Lower lobe of right lung (tissue), 2 donors: ENCODE measurements around the gene DNAAF9. TPM values are rescaled to one million over a fixed set of nuclear protein-coding genes. Genes with fewer than 3 reads are reported as not detected.

Experiments
- ATAC-seq, 2 donors: fragments of 200-7000 bp; cut with Tn5 transposase; one replicate each; pipeline ENCODE4 v1.9.1; 2020 to 2022; ENCODE audit warnings: mild to moderate bottlenecking in 2 of 2, moderate library complexity in 2 of 2
- DNase-seq: peaks from one replicate; pipeline ENCODE4 v3.0.0-alpha.2; 2020
- H3K27ac ChIP-seq: fragments of 200-600 bp; one replicate; pipeline ENCODE4 v1.8.0; 2022
- H3K27me3 ChIP-seq: fragments of 200-600 bp; one replicate; pipeline ENCODE4 v1.8.0; 2022; ENCODE audit warnings: low read depth
- H3K36me3 ChIP-seq: fragments of 200-600 bp; one replicate; pipeline ENCODE4 v1.8.0; 2022; ENCODE audit warnings: mild to moderate bottlenecking
- H3K4me1 ChIP-seq: fragments of 200-600 bp; one replicate; pipeline ENCODE4 v1.8.0; 2022
- H3K4me3 ChIP-seq: fragments of 200-600 bp; one replicate; pipeline ENCODE4 v1.8.0; 2022; ENCODE audit warnings: mild to moderate bottlenecking
- H3K9me3 ChIP-seq: fragments of 200-600 bp; one replicate; pipeline ENCODE4 v1.8.0; 2022
- intact Hi-C: fragments of 100-400 bp; cut with DNase I; formaldehyde crosslinking; loops from one replicate; pipeline ENCODE4 v1.11.0; 2022
- long read RNA-seq: library from polyadenylated mRNA; unstranded; transcript quantifications from one replicate; pipeline ENCODE4 v2.0.0, GENCODE V29; 2021
- total RNA-seq: library from RNA; stranded (reverse); fragmentation: NEBNext Ultra II Directional; extraction: Animal tissue kit (Norgen Biotek cat#: 25700); gene quantifications from one replicate; pipeline ENCODE4 v1.2.1, GENCODE V29; 2021
- TF ChIP-seq, protein P1 (sequence below): fragments of 200-600 bp; IDR thresholded peaks from one replicate; pipeline ENCODE4 v1.8.0; 2022; ENCODE audit warnings: antibody characterized with exemption, mild to moderate bottlenecking
- donor health status: DM: no; HTN: yes; CAD: no; lungs with severe emphysema.

The DNAAF9 gene
- 24.0 TPM for total RNA-seq
- long read RNA-seq, full-length matches to known transcripts, result 2 of 34 reads
- long read RNA-seq, partial matches to known transcripts, result 16 of 34 reads
- long read RNA-seq, other reads (novel, unspliced or antisense), result 16 of 34 reads

DNA sequence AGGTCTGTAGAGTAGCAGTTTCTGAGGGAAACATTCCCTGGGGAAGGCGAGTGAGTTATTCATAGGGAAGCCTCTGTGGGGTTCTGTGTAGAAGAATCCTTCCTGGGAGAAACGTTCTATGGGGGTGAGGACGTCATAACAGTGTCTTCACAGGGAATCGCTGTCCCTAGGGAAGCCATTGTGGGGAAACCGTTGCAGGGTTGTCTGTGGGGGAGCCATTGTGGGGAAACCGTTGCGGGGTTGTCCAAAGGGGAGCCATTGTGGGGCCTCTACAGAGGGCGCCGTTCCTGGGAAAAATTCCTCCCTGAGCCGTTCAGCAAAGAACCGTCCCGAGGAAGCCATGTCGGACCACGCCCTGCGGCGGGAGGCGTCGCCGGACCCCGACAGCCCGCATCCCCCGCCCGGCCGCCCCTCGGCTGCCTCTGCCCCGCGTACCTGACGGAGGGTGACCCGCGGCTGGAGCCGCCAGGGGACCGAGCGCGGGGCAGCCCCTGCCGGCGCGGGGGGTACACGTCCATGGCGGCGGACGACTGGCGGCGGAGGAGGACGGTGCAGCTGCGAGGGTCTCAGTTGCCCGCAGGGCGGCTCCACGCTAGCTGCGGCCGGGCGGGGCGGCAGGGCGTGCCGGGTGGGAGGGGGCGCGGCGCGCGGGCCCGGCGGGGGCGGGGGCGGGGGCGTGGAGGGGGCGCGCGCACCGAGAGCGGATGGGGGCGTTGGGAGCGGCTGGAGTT is at the start of gene DNAAF9:
DNAAF9 (minus strand) TSS at position 630 of the 731 bp plus-strand sequence; CDS start at position 518, 112 bp downstream.
- ATAC-seq, result peak; percentile 71 to 81
- TF ChIP-seq, protein P1, sequence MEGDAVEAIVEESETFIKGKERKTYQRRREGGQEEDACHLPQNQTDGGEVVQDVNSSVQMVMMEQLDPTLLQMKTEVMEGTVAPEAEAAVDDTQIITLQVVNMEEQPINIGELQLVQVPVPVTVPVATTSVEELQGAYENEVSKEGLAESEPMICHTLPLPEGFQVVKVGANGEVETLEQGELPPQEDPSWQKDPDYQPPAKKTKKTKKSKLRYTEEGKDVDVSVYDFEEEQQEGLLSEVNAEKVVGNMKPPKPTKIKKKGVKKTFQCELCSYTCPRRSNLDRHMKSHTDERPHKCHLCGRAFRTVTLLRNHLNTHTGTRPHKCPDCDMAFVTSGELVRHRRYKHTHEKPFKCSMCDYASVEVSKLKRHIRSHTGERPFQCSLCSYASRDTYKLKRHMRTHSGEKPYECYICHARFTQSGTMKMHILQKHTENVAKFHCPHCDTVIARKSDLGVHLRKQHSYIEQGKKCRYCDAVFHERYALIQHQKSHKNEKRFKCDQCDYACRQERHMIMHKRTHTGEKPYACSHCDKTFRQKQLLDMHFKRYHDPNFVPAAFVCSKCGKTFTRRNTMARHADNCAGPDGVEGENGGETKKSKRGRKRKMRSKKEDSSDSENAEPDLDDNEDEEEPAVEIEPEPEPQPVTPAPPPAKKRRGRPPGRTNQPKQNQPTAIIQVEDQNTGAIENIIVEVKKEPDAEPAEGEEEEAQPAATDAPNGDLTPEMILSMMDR, result peak; percentile 38
- H3K36me3 ChIP-seq, result no peaks in the 10 kb centered on the region
- peak; percentile 77 for DNase-seq
- H3K4me1 ChIP-seq, result peaks cover 21% of the 10 kb centered on the region
- H3K4me3 ChIP-seq, result peak within 1 kb of the TSS; percentile 92
- no peaks in the 10 kb centered on the region for H3K27me3 ChIP-seq
- no peaks in the 10 kb centered on the region for H3K9me3 ChIP-seq
- peak within 1 kb of the TSS; percentile 89 for H3K27ac ChIP-seq
- intact Hi-C loops, result no loop called here

DNA sequence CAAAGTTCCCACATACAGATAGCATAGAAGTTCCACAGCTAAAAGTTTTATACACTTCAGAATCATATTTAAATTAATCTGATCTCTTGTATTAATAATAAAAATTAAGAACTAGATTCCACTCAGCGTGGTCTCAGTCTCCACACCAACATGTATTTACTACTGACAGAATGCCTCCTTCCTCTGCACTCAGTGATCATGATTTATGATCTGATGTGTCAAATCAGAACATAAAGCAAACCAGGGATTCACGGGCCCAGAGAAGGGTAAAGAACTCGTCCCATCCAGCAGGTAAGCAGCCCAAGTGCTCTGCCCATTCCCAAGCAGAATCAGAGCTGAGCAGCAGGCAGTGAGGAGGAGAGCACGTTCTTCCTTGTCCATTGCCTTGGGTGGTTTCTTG is 49.2 kb upstream of the DNAAF9 start:
- no peak for DNase-seq
- TF ChIP-seq, protein P1, result no peak
- no peaks in the 10 kb centered on the region for H3K4me1 ChIP-seq
- H3K27ac ChIP-seq, result no peak overlapping the region
- H3K36me3 ChIP-seq, result no peaks in the 10 kb centered on the region
- H3K4me3 ChIP-seq, result no peak overlapping the region
- H3K27me3 ChIP-seq, result peaks cover 3% of the 10 kb centered on the region
- intact Hi-C loops, result no loop called here
- H3K9me3 ChIP-seq, result no peaks in the 10 kb centered on the region
- ATAC-seq, result no peak

DNA sequence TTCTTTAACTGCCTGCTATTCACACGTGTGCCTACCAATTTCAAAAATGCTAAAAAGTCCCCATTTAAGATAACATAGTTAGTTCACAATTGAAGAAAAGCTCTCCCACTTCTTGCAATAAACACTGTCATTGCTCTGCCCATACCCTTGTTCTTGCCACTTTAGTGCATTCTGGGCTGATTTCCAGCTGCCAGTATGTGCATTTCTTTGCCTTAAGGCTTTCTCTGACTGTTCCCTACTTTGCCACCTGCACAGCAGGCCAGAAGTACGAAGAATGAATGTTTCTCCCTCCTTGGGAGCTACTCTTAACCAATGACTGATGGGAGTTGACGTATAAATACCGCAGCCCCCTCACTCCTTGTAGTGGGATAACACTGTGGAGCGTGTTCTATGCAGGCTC is 47.4 kb upstream of the DNAAF9 start:
- TF ChIP-seq, protein P1, result no peak
- Histone ChIP-seq H3K9me3 (no peaks in the 10 kb centered on the region), H3K27ac (no peak overlapping the region), H3K36me3 (no peaks in the 10 kb centered on the region), H3K27me3 (peaks cover 3% of the 10 kb centered on the region), H3K4me1 (no peaks in the 10 kb centered on the region), H3K4me3 (no peak overlapping the region)
- no peak for ATAC-seq
- intact Hi-C loops, result no loop called here
- DNase-seq, result no peak

DNA sequence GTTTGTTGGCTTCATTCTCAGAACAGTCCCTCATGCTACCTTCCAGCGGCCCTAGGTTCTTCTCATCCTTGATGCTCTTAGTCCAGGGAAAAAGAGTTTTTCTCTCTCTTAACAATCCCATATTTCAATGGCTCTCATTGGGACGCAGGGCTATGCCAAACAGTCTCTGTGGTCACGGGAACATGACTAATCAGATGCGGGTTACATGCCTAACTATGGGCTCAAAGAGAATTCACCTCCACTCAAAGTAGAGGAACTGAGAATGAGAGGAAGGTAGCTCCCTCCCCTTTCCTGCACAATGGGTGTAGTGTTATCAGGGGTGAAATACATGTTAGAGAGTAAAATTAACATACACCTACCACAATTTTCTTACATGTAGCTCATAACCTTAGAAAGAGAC is 45.2 kb upstream of the DNAAF9 start:
- no peaks in the 10 kb centered on the region for H3K9me3 ChIP-seq
- DNase-seq (no peak), ATAC-seq (no peak)
- H3K4me1 ChIP-seq, result no peaks in the 10 kb centered on the region
- H3K4me3 ChIP-seq, result no peak overlapping the region
- no peaks in the 10 kb centered on the region for H3K36me3 ChIP-seq
- intact Hi-C loops, result no loop called here
- peaks cover 3% of the 10 kb centered on the region for H3K27me3 ChIP-seq
- H3K27ac ChIP-seq, result no peak overlapping the region
- TF ChIP-seq, protein P1, result no peak

DNA sequence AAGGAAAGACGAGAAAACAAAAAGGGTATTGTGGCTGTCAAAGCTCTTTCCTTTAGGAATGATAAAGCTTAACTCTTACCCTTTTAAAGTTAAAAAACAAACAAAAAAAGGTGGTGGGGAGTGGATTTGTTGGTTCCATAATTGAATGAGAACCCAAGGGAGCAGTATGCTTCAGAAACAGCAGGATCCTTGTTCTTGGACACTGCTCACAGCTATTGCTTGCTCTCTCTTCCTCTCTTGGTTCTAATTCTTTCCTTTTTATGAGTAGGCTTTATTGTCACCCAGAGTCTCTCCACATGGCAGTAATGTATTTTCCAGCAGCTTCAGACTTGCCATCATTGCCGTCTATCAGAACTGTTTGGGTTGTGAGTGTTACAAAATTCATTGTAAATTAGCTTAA is 44.7 kb upstream of the DNAAF9 start:
- no peaks in the 10 kb centered on the region for H3K36me3 ChIP-seq
- no peaks in the 10 kb centered on the region for H3K9me3 ChIP-seq
- H3K27me3 ChIP-seq, result peaks cover 3% of the 10 kb centered on the region
- no peaks in the 10 kb centered on the region for H3K4me1 ChIP-seq
- no peak for DNase-seq
- no peak for ATAC-seq
- no peak overlapping the region for H3K4me3 ChIP-seq
- H3K27ac ChIP-seq, result no peak overlapping the region
- intact Hi-C loops, result no loop called here
- TF ChIP-seq, protein P1, result no peak
